ENCODE data around the gene NR6A1.

The NR6A1 gene

DNA sequence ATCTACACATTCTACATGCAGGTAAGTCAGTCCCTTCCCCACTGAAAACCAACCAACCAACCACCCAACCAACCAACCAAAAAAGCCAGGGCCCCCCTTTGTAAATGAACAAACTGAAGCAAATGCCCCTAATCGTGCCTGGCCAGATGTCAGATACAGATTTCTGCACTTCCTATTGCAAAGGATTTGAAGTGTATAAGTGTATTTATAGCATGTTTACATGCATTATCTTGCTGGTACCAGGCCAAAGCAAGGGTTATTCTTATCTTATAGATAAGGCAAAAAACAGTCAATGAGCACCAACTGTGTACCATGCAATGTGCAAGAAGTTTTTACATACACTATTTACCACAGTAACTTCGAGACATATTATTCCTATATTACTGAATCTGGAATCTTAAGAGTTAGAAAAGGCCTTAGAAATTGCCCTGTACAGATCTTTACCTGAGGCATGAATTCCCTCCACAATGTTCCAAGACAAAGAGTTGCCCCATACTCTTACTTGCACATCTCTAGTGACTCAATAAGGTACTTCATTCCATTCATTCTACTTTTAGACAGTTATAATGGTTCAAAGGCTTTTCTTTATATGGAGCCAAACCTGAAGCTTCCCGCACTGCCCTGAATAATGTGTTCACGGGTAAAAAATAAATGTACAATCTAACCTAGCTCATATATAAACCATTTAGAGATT lies 212.2 kb downstream of the NR6A1 start:
- Histone ChIP-seq H3K79me1 (replicated peaks; ENCODE audit: low read length, poor library complexity, severe bottlenecking) (peaks cover 3% of the 10 kb centered on the region), H3K36me3 (ENCODE audit: control insufficient read depth in 1 of 2, insufficient read depth in 2 of 2, low read depth in 1 of 2, low read length in 2 of 2) (no peaks in the 10 kb centered on the region), H3K9me3 (ENCODE audit: control insufficient read depth, low read length) (no peaks in the 10 kb centered on the region), H3K27ac (ENCODE audit: low read length, poor library complexity, severe bottlenecking) (no peak overlapping the region), H2AK5ac (ENCODE audit: low read length, severe bottlenecking) (peak overlapping the region; percentile 16), H2AFZ (ENCODE audit: low read depth, low read length) (no peak overlapping the region), H3K4me3 (ENCODE audit: insufficient read depth in 1 of 2, low read depth in 1 of 2, low read length in 2 of 2) (no peak overlapping the region), H3K4ac (ENCODE audit: low read depth in 1 of 2, low read length in 2 of 2) (no peak overlapping the region), H2BK120ac (ENCODE audit: low read depth, low read length) (no peak overlapping the region), H4K8ac (ENCODE audit: low read length) (no peak overlapping the region), H2BK12ac (ENCODE audit: low read length in 2 of 2) (no peak overlapping the region), H3K18ac (ENCODE audit: low read depth in 1 of 2, low read length in 2 of 2) (no peak overlapping the region), H3K9ac (ENCODE audit: low read length) (no peak overlapping the region), H3K14ac (ENCODE audit: low read length in 2 of 2) (no peak overlapping the region), H4K91ac (ENCODE audit: low read length) (no peak overlapping the region), H3K4me2 (ENCODE audit: low read length, poor library complexity, severe bottlenecking) (no peak overlapping the region), H3K27me3 (ENCODE audit: control insufficient read depth in 1 of 2, insufficient read depth in 1 of 2, low read length in 2 of 2) (no peaks in the 10 kb centered on the region), H3K23ac (ENCODE audit: low read length in 2 of 2) (no peak overlapping the region), H2BK15ac (ENCODE audit: low read depth, poor library complexity, severe bottlenecking) (no peak overlapping the region), H3K4me1 (ENCODE audit: control insufficient read depth, insufficient read depth, low read depth, low read length) (peaks cover 8% of the 10 kb centered on the region), H2BK5ac (ENCODE audit: low read depth, low read length, poor library complexity, severe bottlenecking) (no peak overlapping the region)
- 100% methylated on average over 1 of the region's 4 CpGs for WGBS
- DNase-seq = no peak

DNA sequence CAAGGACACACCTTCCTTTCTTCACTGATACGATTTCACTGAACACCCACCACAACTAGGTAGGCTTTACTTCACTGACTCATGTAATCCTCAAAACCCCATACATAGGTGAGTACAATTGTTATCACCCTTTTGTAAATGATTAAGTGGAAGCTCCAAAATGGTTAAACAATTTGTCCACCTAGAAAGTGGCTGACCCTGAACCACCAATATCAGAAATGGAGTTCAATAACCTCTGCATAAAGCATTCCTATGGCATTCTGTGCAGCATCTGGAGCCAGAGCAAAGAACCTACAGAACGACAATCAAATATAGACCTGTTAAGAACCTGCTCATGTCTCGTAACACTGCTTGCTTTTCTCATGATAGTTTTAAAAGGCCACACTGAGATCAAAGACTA lies 213.2 kb downstream of the NR6A1 start:
- peaks cover 1% of the 10 kb centered on the region for H3K79me1 ChIP-seq (replicated peaks; ENCODE audit: low read length, poor library complexity, severe bottlenecking)
- no peak overlapping the region for H3K9ac ChIP-seq (ENCODE audit: low read length)
- no peak overlapping the region for H3K4me3 ChIP-seq (ENCODE audit: insufficient read depth in 1 of 2, low read depth in 1 of 2, low read length in 2 of 2)
- H2BK5ac ChIP-seq (ENCODE audit: low read depth, low read length, poor library complexity, severe bottlenecking) = no peak overlapping the region
- no peak overlapping the region for H3K14ac ChIP-seq (ENCODE audit: low read length in 2 of 2)
- no peak for DNase-seq
- H3K23ac ChIP-seq (ENCODE audit: low read length in 2 of 2) = no peak overlapping the region
- no peak overlapping the region for H3K4me2 ChIP-seq (ENCODE audit: low read length, poor library complexity, severe bottlenecking)
- H3K4me1 ChIP-seq (ENCODE audit: control insufficient read depth, insufficient read depth, low read depth, low read length) = peaks cover 8% of the 10 kb centered on the region
- no peak overlapping the region for H4K8ac ChIP-seq (ENCODE audit: low read length)
- WGBS = 94% methylated on average over 3 of the region's 3 CpGs
- no peaks in the 10 kb centered on the region for H3K9me3 ChIP-seq (ENCODE audit: control insufficient read depth, low read length)
- no peak overlapping the region for H2BK12ac ChIP-seq (ENCODE audit: low read length in 2 of 2)
- peak overlapping the region in 1 of 2 experiments; percentile 30 for H3K4ac ChIP-seq (ENCODE audit: low read depth in 1 of 2, low read length in 2 of 2)
- H4K91ac ChIP-seq (ENCODE audit: low read length) = no peak overlapping the region
- no peak overlapping the region for H2AFZ ChIP-seq (ENCODE audit: low read depth, low read length)
- no peak overlapping the region for H2BK15ac ChIP-seq (ENCODE audit: low read depth, poor library complexity, severe bottlenecking)
- no peak overlapping the region for H3K27ac ChIP-seq (ENCODE audit: low read length, poor library complexity, severe bottlenecking)
- peak overlapping the region; percentile 59 for H2AK5ac ChIP-seq (ENCODE audit: low read length, severe bottlenecking)
- no peaks in the 10 kb centered on the region for H3K36me3 ChIP-seq (ENCODE audit: control insufficient read depth in 1 of 2, insufficient read depth in 2 of 2, low read depth in 1 of 2, low read length in 2 of 2)
- no peak overlapping the region for H3K18ac ChIP-seq (ENCODE audit: low read depth in 1 of 2, low read length in 2 of 2)
- H2BK120ac ChIP-seq (ENCODE audit: low read depth, low read length) = no peak overlapping the region
- H3K27me3 ChIP-seq (ENCODE audit: control insufficient read depth in 1 of 2, insufficient read depth in 1 of 2, low read length in 2 of 2) = no peaks in the 10 kb centered on the region

DNA sequence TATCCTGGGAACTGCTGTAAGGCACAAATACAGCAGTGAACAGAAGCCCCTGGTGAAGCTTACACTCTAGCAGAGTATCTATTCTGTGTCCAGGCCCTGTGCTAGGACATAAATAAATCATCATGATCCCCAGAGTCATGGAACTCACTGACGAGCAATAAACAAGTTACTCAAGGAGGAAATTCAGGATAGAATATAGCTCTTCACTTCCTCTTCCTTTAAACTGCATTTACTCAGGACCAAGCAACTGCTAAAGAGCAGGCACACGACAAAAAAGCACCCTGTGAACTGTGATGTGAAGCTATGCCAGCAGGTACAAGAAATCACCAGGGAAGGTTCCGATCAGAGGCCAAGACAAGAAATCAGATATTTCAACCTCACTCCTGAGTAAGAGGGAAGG lies 216.1 kb downstream of the NR6A1 start:
- no peaks in the 10 kb centered on the region for H3K36me3 ChIP-seq (ENCODE audit: control insufficient read depth in 1 of 2, insufficient read depth in 2 of 2, low read depth in 1 of 2, low read length in 2 of 2)
- no peak overlapping the region for H2BK12ac ChIP-seq (ENCODE audit: low read length in 2 of 2)
- H3K23ac ChIP-seq (ENCODE audit: low read length in 2 of 2) = no peak overlapping the region
- H3K79me1 ChIP-seq (replicated peaks; ENCODE audit: low read length, poor library complexity, severe bottlenecking) = peaks cover 1% of the 10 kb centered on the region
- H3K18ac ChIP-seq (ENCODE audit: low read depth in 1 of 2, low read length in 2 of 2) = no peak overlapping the region
- no peak overlapping the region for H2BK5ac ChIP-seq (ENCODE audit: low read depth, low read length, poor library complexity, severe bottlenecking)
- DNase-seq = no peak
- no peak overlapping the region for H3K9ac ChIP-seq (ENCODE audit: low read length)
- no peaks in the 10 kb centered on the region for H3K9me3 ChIP-seq (ENCODE audit: control insufficient read depth, low read length)
- 24% methylated on average over 2 of the region's 3 CpGs for WGBS
- H2AFZ ChIP-seq (ENCODE audit: low read depth, low read length) = peak overlapping the region; percentile 18
- H3K27me3 ChIP-seq (ENCODE audit: control insufficient read depth in 1 of 2, insufficient read depth in 1 of 2, low read length in 2 of 2) = no peaks in the 10 kb centered on the region
- peak overlapping the region; percentile 94 for H2AK5ac ChIP-seq (ENCODE audit: low read length, severe bottlenecking)
- H3K4ac ChIP-seq (ENCODE audit: low read depth in 1 of 2, low read length in 2 of 2) = peak overlapping the region in 1 of 2 experiments; percentile 84
- H2BK15ac ChIP-seq (ENCODE audit: low read depth, poor library complexity, severe bottlenecking) = no peak overlapping the region
- no peak overlapping the region for H3K14ac ChIP-seq (ENCODE audit: low read length in 2 of 2)
- no peak overlapping the region for H3K27ac ChIP-seq (ENCODE audit: low read length, poor library complexity, severe bottlenecking)
- H4K8ac ChIP-seq (ENCODE audit: low read length) = no peak overlapping the region
- peak overlapping the region; percentile 27 for H4K91ac ChIP-seq (ENCODE audit: low read length)
- H2BK120ac ChIP-seq (ENCODE audit: low read depth, low read length) = no peak overlapping the region
- no peak overlapping the region for H3K4me3 ChIP-seq (ENCODE audit: insufficient read depth in 1 of 2, low read depth in 1 of 2, low read length in 2 of 2)
- no peak overlapping the region for H3K4me2 ChIP-seq (ENCODE audit: low read length, poor library complexity, severe bottlenecking)
- H3K4me1 ChIP-seq (ENCODE audit: control insufficient read depth, insufficient read depth, low read depth, low read length) = peaks cover 8% of the 10 kb centered on the region

DNA sequence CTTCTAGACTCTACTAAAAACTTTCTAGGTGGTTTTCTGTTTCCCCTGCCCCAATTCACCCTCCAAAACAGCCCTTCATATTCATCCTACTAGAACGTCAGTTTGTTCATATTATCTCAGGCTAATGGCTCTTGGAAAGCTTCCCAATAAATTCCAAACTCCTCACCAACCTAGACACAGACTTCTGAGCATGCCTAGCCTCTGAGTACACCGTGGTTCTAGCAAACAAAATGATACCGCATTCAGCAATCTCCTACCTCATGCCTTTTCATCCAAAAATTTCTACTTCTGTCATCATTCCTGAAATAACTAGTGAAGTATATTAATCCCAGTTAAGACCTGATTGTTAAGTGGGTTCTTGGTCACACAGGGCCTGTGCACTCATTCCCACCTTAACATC lies 217.4 kb downstream of the NR6A1 start:
- H3K23ac ChIP-seq (ENCODE audit: low read length in 2 of 2) = no peak overlapping the region
- H3K79me1 ChIP-seq (replicated peaks; ENCODE audit: low read length, poor library complexity, severe bottlenecking) = peaks cover 1% of the 10 kb centered on the region
- H4K8ac ChIP-seq (ENCODE audit: low read length) = no peak overlapping the region
- WGBS = 25% methylated on average over 3 of the region's 3 CpGs
- H2AK5ac ChIP-seq (ENCODE audit: low read length, severe bottlenecking) = peak overlapping the region; percentile 61
- no peak overlapping the region for H3K18ac ChIP-seq (ENCODE audit: low read depth in 1 of 2, low read length in 2 of 2)
- no peak overlapping the region for H3K4me2 ChIP-seq (ENCODE audit: low read length, poor library complexity, severe bottlenecking)
- no peak overlapping the region for H3K9ac ChIP-seq (ENCODE audit: low read length)
- no peak overlapping the region for H2BK5ac ChIP-seq (ENCODE audit: low read depth, low read length, poor library complexity, severe bottlenecking)
- peaks cover 7% of the 10 kb centered on the region for H3K4me1 ChIP-seq (ENCODE audit: control insufficient read depth, insufficient read depth, low read depth, low read length)
- H4K91ac ChIP-seq (ENCODE audit: low read length) = no peak overlapping the region
- no peaks in the 10 kb centered on the region for H3K27me3 ChIP-seq (ENCODE audit: control insufficient read depth in 1 of 2, insufficient read depth in 1 of 2, low read length in 2 of 2)
- no peak overlapping the region for H2BK12ac ChIP-seq (ENCODE audit: low read length in 2 of 2)
- DNase-seq = peak; percentile 49
- H2BK120ac ChIP-seq (ENCODE audit: low read depth, low read length) = no peak overlapping the region
- H3K4me3 ChIP-seq (ENCODE audit: insufficient read depth in 1 of 2, low read depth in 1 of 2, low read length in 2 of 2) = no peak overlapping the region
- H2AFZ ChIP-seq (ENCODE audit: low read depth, low read length) = no peak overlapping the region
- no peak overlapping the region for H3K4ac ChIP-seq (ENCODE audit: low read depth in 1 of 2, low read length in 2 of 2)
- no peak overlapping the region for H3K14ac ChIP-seq (ENCODE audit: low read length in 2 of 2)
- H3K27ac ChIP-seq (ENCODE audit: low read length, poor library complexity, severe bottlenecking) = peak overlapping the region; percentile 43
- no peaks in the 10 kb centered on the region for H3K9me3 ChIP-seq (ENCODE audit: control insufficient read depth, low read length)
- no peaks in the 10 kb centered on the region for H3K36me3 ChIP-seq (ENCODE audit: control insufficient read depth in 1 of 2, insufficient read depth in 2 of 2, low read depth in 1 of 2, low read length in 2 of 2)
- H2BK15ac ChIP-seq (ENCODE audit: low read depth, poor library complexity, severe bottlenecking) = no peak overlapping the region
